ENCODE data around the gene COL4A6. TPM values are rescaled to one million over a fixed set of nuclear protein-coding genes. Genes with fewer than 3 reads are reported as not detected.

Gene COL4A6
- total RNA-seq, 1 donor from 2014 or later: 40.5 TPM

DNA sequence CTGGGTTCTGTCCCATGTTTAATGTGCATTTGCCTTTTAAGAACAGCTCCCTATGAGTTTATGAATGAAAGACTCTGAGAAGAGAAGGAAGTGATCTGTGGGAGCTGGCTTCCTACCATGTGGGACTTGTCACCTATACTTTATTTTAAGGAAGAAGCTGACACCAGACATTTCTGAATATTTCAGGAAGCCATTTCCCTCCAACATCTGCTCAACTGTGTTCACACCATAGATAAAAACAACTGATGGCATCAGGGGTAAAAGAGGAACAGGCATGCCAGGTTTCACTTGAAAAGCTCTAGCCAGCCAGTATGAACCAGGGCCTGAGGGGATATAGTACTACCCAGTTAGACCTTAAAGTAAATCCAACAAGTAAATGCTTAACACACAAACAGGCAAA is 116.0 kb downstream of the COL4A6 start:
- Histone ChIP-seq H3K9ac (no peak overlapping the region), H3F3A (ENCODE audit: low read depth) (no peaks in the 10 kb centered on the region), H4K20me1 (ENCODE audit: low read depth) (no peaks in the 10 kb centered on the region), H3K27ac (no peak overlapping the region), H3K4me3 (no peak overlapping the region), H3K4me1 (no peaks in the 10 kb centered on the region), H3K36me3 (no peaks in the 10 kb centered on the region), H3K4me2 (no peak overlapping the region), H3K79me2 (ENCODE audit: low read depth) (no peaks in the 10 kb centered on the region), H2AFZ (replicated peaks) (no peak overlapping the region), H3K27me3 (no peaks in the 10 kb centered on the region), H3K9me3 (ENCODE audit: low read depth) (no peaks in the 10 kb centered on the region)
- no peaks in the 10 kb centered on the region for H3K27me3 Mint-ChIP-seq (ENCODE audit: insufficient read depth, low read depth)
- DNase-seq (ENCODE audit: low spot score): no peak
- H3K4me3 Mint-ChIP-seq: no peak overlapping the region
- peaks cover 6% of the 10 kb centered on the region for H3K4me1 Mint-ChIP-seq
- peaks cover 18% of the 10 kb centered on the region for H3K36me3 Mint-ChIP-seq
- H3K27ac Mint-ChIP-seq: peak overlapping the region; percentile 16
- no peak for TF ChIP-seq CTCF (IDR thresholded peaks at IDR 0.05)
- no peak for TF ChIP-seq EZH2phosphoT487 (IDR thresholded peaks at IDR 0.05)
- TF ChIP-seq EZH2 (IDR thresholded peaks at IDR 0.05): no peak
- H3K9me3 Mint-ChIP-seq: peaks cover under 1% of the 10 kb centered on the region

DNA sequence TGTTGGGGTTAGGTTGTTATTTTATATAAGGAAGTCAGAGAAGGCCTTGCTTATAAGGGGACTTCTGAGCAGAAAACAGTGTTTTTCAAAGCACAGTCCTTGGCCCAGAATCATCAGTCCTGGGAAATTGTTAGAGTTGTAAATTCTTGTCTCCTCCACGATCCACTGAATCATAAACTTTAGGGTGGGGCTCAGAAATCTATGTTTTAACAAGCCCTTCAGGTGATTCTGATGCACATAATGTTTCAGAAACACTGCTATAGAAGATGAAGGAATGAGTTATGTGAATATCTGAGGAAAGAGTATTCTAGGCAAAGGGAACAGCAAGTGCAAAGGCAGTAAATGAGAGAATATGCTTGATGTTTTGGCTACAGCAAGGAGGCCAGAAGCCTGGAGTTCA is 121.8 kb downstream of the COL4A6 start:
- Histone ChIP-seq H4K20me1 (ENCODE audit: low read depth) (no peaks in the 10 kb centered on the region), H3K9me3 (ENCODE audit: low read depth) (no peaks in the 10 kb centered on the region), H3K9ac (no peak overlapping the region), H3F3A (ENCODE audit: low read depth) (no peaks in the 10 kb centered on the region), H3K36me3 (no peaks in the 10 kb centered on the region), H3K27ac (no peak overlapping the region), H3K4me1 (peaks cover 4% of the 10 kb centered on the region), H3K79me2 (ENCODE audit: low read depth) (no peaks in the 10 kb centered on the region), H3K4me2 (no peak overlapping the region), H3K4me3 (no peak overlapping the region), H3K27me3 (no peaks in the 10 kb centered on the region), H2AFZ (replicated peaks) (no peak overlapping the region)
- Mint-ChIP-seq H3K4me3 (no peak overlapping the region), H3K4me1 (peaks cover 6% of the 10 kb centered on the region), H3K36me3 (peaks cover 34% of the 10 kb centered on the region), H3K27me3 (ENCODE audit: insufficient read depth, low read depth) (no peaks in the 10 kb centered on the region), H3K9me3 (peaks cover 8% of the 10 kb centered on the region), H3K27ac (no peak overlapping the region)
- no peak for DNase-seq (ENCODE audit: low spot score)
- TF ChIP-seq EZH2phosphoT487 (IDR thresholded peaks at IDR 0.05): no peak
- TF ChIP-seq CTCF (IDR thresholded peaks at IDR 0.05): no peak
- no peak for TF ChIP-seq EZH2 (IDR thresholded peaks at IDR 0.05)

DNA sequence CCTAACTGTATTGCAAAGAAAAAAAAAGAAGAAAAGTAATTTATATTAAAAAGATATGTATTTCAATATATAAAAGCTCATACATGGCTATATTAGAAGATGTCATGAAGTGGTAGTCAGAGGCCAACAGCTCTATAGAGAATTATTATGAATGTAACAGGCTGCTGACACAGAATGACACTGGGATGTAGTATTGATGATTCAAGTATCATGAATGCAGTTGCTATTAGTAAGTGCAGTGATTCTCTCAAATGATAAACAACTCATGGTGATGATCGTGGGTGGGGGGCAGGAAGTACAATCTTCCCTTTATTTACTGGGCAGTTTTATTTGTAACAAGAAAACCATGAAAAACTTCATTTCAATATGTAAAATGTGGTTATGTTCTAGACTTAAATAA is 124.6 kb downstream of the COL4A6 start:
- no peak for DNase-seq (ENCODE audit: low spot score)
- Histone ChIP-seq H3K79me2 (ENCODE audit: low read depth) (no peaks in the 10 kb centered on the region), H3K4me3 (no peak overlapping the region), H3K27ac (no peak overlapping the region), H2AFZ (replicated peaks) (no peak overlapping the region), H3F3A (ENCODE audit: low read depth) (no peaks in the 10 kb centered on the region), H4K20me1 (ENCODE audit: low read depth) (no peaks in the 10 kb centered on the region), H3K9ac (no peak overlapping the region), H3K4me2 (no peak overlapping the region), H3K27me3 (no peaks in the 10 kb centered on the region), H3K4me1 (peaks cover 4% of the 10 kb centered on the region), H3K36me3 (peaks cover 5% of the 10 kb centered on the region), H3K9me3 (ENCODE audit: low read depth) (no peaks in the 10 kb centered on the region)
- Mint-ChIP-seq H3K27me3 (ENCODE audit: insufficient read depth, low read depth) (no peaks in the 10 kb centered on the region), H3K4me3 (no peak overlapping the region), H3K27ac (no peak overlapping the region), H3K36me3 (peaks cover 44% of the 10 kb centered on the region), H3K9me3 (peaks cover 8% of the 10 kb centered on the region), H3K4me1 (peaks cover 6% of the 10 kb centered on the region)
- no peak for TF ChIP-seq CTCF (IDR thresholded peaks at IDR 0.05)
- TF ChIP-seq EZH2phosphoT487 (IDR thresholded peaks at IDR 0.05): no peak
- no peak for TF ChIP-seq EZH2 (IDR thresholded peaks at IDR 0.05)

Measured in neural progenitor cell (in vitro differentiated cells).